D721Med (cell line): ENCODE measurements around the gene ISM1.

Source experiments
- DNase-seq: peaks from one replicate; pipeline ENCODE4 v3.0.0; 2011; ENCODE audit warnings: low spot score; ENCODE audit not compliant: insufficient read length
- FAIRE-seq: peaks from 2 replicates; lab custom pipeline; 2011; peaks lifted over from hg19 to GRCh38; lab: Jason Lieb, UNC
- CTCF ChIP-seq: IDR thresholded peaks from 2 replicates; pipeline ENCODE4 v1.5.1; 2012; ENCODE audit warnings: mild to moderate bottlenecking, control low read depth; ENCODE audit not compliant: insufficient read depth; ENCODE audit errors: missing control alignments

Gene ISM1

DNA sequence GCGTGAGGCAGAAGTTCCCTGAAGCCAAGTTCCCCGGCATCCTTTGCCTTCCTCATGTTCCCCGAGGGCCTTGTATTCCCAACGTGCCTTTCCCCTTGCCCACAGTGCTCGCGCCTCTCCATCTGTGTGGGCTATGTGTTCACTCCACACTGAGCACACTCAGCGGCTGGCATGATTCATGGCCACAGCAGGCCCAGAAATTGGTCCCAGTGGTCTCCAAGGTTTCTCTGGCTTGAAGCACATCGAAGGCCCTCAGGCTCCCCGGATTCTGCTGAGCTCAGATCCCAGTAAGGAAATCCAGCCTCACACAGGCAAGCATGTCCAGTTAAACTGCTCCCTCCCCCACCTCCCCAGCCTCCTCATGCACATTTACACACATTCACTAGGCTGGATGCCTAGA lies 123.6 kb downstream of the ISM1 start:
- no peak for TF ChIP-seq CTCF
- DNase-seq (no peak), FAIRE-seq (no peak)

DNA sequence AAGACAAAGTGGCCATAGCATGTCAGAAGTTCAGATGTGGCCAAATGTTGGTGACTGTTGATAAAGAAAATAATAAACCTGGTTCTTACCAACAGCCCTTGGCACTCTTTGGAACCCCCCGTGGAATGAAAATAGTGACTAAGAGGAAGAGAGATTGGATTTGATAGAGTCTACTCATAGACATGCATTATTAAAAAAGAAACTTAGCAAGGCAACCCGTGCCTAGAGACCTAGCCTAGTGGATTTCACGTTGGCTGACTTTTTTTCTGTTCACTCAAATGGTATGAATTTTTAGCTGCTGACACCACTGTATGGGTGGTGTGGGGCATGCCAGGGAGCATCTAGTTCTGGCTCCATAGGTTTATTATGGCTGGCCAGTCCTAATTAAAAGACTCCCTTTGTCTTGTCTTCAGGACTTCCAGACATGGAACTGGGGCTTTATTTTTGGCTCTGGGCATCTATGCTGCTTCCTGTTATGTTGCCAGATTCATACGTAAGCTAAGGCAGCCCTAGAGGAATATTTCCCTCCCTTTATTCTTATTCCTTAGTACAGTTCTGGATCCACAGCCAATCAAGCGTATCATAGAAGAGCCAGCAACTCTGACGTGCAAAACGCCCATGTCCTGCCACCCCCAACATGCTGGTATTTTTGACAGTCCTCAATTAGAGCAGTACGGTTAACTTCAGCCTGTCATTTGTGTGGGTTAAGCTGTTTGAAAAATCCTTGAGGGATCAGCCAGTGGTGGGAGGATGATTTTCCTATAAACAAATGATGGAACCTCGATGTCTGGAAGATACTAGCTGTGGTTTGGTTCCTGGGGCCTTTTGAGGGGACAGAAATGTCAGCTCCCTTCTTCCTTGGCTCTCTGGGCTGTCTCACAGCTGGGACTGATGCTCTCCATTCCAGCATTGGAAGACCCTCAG lies 127.5 kb downstream of the ISM1 start:
- no peak for FAIRE-seq
- no peak for DNase-seq

DNA sequence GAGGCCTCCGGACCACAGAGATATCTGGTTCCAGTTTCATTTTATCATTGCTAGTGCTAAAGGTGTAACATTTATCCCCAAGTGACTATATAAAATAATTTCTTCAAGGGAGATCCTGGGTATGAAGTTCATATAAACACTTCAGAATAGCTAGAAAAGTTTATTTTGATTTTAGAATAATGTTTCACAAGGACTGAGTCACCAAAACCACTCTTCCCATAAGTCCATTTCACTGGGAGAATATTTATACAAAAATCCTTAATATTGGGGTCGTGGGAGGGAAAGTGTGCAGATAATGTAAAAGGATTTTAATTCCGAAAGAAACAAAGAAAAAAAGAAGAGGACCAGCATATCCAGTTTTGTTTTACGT lies 128.1 kb downstream of the ISM1 start:
- no peak for TF ChIP-seq CTCF
- DNase-seq (no peak), FAIRE-seq (no peak)

More for the DNA sequence above, 127.5 kb downstream of the ISM1 start:
- no peak for TF ChIP-seq CTCF
